Neuron (in vitro differentiated cells): ENCODE results near the gene CAMK2A.

Source experiments
- H2AFZ ChIP-seq: one replicate; pipeline ENCODE4 v1.6.1; 2013; ENCODE audit warnings: low read depth, mild to moderate bottlenecking, inconsistent platforms, low read length, moderate library complexity
- H3K27me3 ChIP-seq: one replicate; pipeline ENCODE4 v1.6.1; 2013; ENCODE audit warnings: low read length; ENCODE audit not compliant: insufficient read depth
- H3K36me3 ChIP-seq: one replicate; pipeline ENCODE4 v1.6.1; 2013; ENCODE audit warnings: low read length; ENCODE audit not compliant: insufficient read depth
- H3K4me1 ChIP-seq: one replicate; pipeline ENCODE4 v1.6.1; 2013; ENCODE audit warnings: low read length; ENCODE audit not compliant: insufficient read depth
- H3K4me3 ChIP-seq: 2 replicates; pipeline ENCODE4 v1.5.1; 2013; ENCODE audit warnings: mild to moderate bottlenecking, low read length, moderate library complexity
- H3K9me3 ChIP-seq: one replicate; pipeline ENCODE4 v1.6.1; 2013; ENCODE audit warnings: low read length

The CAMK2A gene

DNA sequence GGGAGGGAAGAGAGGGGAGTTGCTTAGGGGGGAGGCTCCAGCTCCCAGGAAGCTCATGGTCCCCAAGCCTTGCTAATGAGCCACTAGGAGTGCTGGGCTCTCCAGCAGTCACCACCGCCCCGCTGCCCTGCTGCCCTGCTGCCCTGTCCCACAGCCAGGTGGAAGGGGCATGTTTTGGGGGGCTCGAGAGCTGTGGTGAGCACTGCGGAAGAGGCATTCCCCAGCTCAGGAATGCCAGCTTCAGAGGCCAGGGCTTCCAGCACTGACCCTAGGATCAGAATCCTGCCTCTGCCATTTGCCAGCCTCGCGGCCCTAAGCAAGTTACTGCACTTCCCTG, 82.8 kb downstream of the CAMK2A start:
- peaks cover 6% of the 10 kb centered on the region for H3K4me1 ChIP-seq
- no peaks in the 10 kb centered on the region for H3K9me3 ChIP-seq
- no peak overlapping the region for H3K4me3 ChIP-seq
- H3K36me3 ChIP-seq: no peaks in the 10 kb centered on the region
- no peak overlapping the region for H2AFZ ChIP-seq
- peaks cover 13% of the 10 kb centered on the region for H3K27me3 ChIP-seq

GRCh38 chr5:150206098-150206778, 83.3 kb downstream of the CAMK2A start:
- Histone ChIP-seq H3K27me3 (peaks cover 13% of the 10 kb centered on the region), H2AFZ (no peak overlapping the region), H3K36me3 (no peaks in the 10 kb centered on the region), H3K9me3 (no peaks in the 10 kb centered on the region), H3K4me3 (no peak overlapping the region), H3K4me1 (peaks cover 5% of the 10 kb centered on the region)

DNA sequence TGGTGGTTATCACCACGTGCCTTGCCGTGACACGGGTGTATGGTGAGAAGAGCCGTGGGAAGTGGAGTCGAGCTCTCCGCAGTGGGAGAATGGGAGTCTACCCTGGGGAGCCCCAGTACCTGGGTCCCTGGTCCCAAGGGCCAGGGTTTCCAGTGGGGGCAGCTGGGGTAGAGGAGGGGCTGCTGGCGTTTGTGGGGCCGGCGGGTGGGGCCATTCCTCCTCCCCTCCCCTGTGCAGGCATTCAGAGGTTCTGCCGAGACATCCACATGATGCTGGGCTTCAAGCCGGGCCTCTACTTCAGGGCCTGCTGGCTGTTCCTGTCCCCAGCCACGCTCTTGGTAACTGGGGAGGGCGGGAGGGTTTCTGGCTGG, 85.0 kb downstream of the CAMK2A start:
- no peaks in the 10 kb centered on the region for H3K9me3 ChIP-seq
- H3K4me3 ChIP-seq: no peak overlapping the region
- H3K36me3 ChIP-seq: no peaks in the 10 kb centered on the region
- H3K4me1 ChIP-seq: no peaks in the 10 kb centered on the region
- peaks cover 11% of the 10 kb centered on the region for H3K27me3 ChIP-seq
- no peak overlapping the region for H2AFZ ChIP-seq

- Histone ChIP-seq H3K27me3 (peaks cover 11% of the 10 kb centered on the region), H3K9me3 (no peaks in the 10 kb centered on the region), H3K36me3 (no peaks in the 10 kb centered on the region), H2AFZ (no peak overlapping the region), H3K4me3 (no peak overlapping the region), H3K4me1 (no peaks in the 10 kb centered on the region)
Measured at GRCh38 chr5:150203832-150204589, 85.6 kb downstream of the CAMK2A start.

GRCh38 chr5:150202501-150202900, 87.1 kb downstream of the CAMK2A start:
- no peak overlapping the region for H3K4me3 ChIP-seq
- H3K36me3 ChIP-seq: no peaks in the 10 kb centered on the region
- no peak overlapping the region for H2AFZ ChIP-seq
- no peaks in the 10 kb centered on the region for H3K4me1 ChIP-seq
- H3K9me3 ChIP-seq: no peaks in the 10 kb centered on the region
- H3K27me3 ChIP-seq: peaks cover 4% of the 10 kb centered on the region

DNA sequence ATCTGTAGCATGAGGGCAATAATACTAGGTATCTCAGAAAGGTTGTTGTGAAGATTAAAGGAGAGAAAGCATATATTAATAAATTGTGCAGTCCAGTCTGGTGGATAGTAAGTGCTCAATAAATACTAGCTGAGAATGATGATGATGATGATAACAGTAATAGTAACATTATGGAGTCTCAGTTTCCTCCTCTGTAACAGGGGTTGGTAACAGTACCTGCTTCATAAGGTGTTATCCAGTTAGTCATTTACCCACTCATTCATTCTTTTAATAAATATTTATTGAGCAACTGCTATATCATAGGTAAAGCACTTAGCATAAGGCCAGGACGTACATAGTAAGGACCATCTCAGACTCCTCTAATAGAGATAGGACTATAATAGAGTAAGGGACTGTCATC, 92.1 kb downstream of the CAMK2A start:
- no peaks in the 10 kb centered on the region for H3K4me1 ChIP-seq
- no peaks in the 10 kb centered on the region for H3K36me3 ChIP-seq
- H2AFZ ChIP-seq: no peak overlapping the region
- no peaks in the 10 kb centered on the region for H3K9me3 ChIP-seq
- no peak overlapping the region for H3K4me3 ChIP-seq
- H3K27me3 ChIP-seq: peaks cover 23% of the 10 kb centered on the region

DNA sequence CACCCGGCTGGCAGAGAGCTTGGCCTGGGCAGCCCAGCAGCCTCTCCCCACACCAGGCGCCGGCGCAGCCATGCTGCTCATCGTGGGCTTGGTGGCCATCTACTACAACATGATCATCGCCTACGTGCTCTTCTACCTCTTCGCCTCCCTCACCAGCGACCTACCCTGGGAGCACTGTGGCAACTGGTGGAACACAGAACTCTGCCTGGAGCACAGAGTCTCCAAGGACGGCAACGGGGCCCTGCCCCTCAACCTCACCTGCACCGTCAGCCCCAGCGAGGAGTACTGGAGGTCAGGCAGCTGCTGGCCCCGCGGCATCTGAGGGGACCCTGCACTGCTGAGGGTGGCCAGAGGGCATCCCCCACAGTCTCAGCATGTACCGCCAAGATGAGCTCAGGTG, 92.6 kb downstream of the CAMK2A start:
- Histone ChIP-seq H3K27me3 (peaks cover 28% of the 10 kb centered on the region), H3K4me3 (no peak overlapping the region), H2AFZ (no peak overlapping the region)

DNA sequence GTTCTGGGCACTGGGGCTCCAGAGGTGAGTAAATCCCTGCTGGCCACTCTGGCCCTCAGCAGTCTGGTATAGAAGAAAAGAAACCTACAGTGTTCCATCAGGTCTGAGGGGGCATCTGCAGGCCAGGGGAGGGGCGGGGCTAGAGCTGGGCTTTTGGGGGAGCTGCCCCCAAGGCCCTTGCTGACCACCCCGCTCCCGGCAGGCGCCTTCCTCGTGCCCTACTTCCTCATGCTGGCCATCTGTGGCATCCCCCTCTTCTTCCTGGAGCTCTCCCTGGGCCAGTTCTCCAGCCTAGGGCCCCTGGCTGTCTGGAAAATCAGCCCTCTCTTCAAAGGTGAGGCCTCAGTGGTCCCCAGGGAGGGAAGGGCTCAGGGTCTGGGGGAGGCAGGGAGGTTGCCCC, 93.1 kb downstream of the CAMK2A start:
- no peaks in the 10 kb centered on the region for H3K4me1 ChIP-seq
- H3K27me3 ChIP-seq: peaks cover 33% of the 10 kb centered on the region
- no peaks in the 10 kb centered on the region for H3K36me3 ChIP-seq

More for the DNA sequence above, 92.6 kb downstream of the CAMK2A start:
- Histone ChIP-seq H3K36me3 (no peaks in the 10 kb centered on the region), H3K9me3 (no peaks in the 10 kb centered on the region), H3K4me1 (no peaks in the 10 kb centered on the region)

DNA sequence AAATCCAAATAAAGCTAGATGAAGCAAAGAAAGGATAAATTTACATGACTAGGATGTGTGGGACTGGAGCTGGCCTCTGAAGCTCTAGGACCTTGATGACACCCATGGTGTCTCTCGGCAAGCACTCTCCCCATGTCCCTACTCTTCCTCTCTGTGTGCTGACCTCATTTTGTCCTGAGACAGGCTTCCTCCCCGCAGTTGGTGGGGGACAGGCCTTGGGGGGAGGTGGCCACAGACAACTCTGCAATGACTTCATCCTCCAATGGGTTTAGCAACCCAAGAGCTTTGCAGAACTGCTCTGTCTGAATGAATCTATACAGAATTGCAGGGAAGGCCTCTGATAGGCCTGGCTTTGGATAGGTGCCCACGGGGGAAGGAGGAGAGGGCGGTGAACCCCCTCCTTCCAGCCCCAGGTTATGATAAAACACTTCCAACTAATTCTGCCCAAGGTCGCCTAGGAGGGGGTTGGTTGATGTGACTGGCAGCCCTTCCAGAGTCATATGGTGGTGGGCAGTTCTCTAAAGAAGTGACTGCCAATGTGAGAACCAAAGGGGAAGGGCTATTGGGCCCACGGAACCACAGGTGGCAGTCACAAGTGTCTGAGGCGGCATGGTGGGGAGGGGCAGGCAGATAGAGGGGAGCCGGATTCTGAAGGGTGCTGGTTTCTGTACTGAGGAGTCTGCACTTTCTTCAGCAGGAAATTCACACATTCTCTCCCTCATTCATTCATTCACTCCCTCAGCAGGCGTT, 93.7 kb downstream of the CAMK2A start:
- peaks cover 36% of the 10 kb centered on the region for H3K27me3 ChIP-seq
- no peaks in the 10 kb centered on the region for H3K36me3 ChIP-seq
- no peak overlapping the region for H2AFZ ChIP-seq
- no peaks in the 10 kb centered on the region for H3K4me1 ChIP-seq
- no peaks in the 10 kb centered on the region for H3K9me3 ChIP-seq
- no peak overlapping the region for H3K4me3 ChIP-seq

More for the DNA sequence above, 93.1 kb downstream of the CAMK2A start:
- H3K9me3 ChIP-seq: no peaks in the 10 kb centered on the region
- H2AFZ ChIP-seq: no peak overlapping the region
- H3K4me3 ChIP-seq: no peak overlapping the region

DNA sequence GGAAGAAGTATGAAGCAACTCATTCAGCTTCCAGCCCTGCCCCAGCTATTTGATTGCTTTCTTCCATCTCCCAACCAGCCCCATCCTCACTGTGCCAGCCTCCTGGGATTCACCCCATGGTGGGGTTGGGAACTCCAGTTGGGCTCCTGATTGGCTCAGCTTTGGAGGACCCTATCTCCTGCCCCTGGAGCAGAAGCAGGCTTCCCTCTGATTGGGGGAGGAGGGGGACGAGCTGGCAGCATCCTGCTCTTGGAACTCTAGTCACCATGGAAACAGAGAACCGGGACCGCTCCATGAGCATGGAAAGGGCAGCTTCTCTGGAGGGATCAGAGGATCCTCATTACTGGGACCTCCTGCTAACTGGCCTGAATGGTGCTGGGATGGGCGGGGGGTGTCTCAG, 97.1 kb downstream of the CAMK2A start:
- no peaks in the 10 kb centered on the region for H3K4me1 ChIP-seq
- peaks cover 67% of the 10 kb centered on the region for H3K27me3 ChIP-seq
- H3K36me3 ChIP-seq: no peaks in the 10 kb centered on the region
- H3K9me3 ChIP-seq: no peaks in the 10 kb centered on the region
- H3K4me3 ChIP-seq: no peak overlapping the region
- H2AFZ ChIP-seq: no peak overlapping the region

GRCh38 chr5:150190987-150191386, 98.6 kb downstream of the CAMK2A start:
- Histone ChIP-seq H3K4me3 (no peak overlapping the region), H3K9me3 (no peaks in the 10 kb centered on the region), H3K27me3 (peaks cover 77% of the 10 kb centered on the region), H3K36me3 (no peaks in the 10 kb centered on the region), H2AFZ (no peak overlapping the region), H3K4me1 (no peaks in the 10 kb centered on the region)

DNA sequence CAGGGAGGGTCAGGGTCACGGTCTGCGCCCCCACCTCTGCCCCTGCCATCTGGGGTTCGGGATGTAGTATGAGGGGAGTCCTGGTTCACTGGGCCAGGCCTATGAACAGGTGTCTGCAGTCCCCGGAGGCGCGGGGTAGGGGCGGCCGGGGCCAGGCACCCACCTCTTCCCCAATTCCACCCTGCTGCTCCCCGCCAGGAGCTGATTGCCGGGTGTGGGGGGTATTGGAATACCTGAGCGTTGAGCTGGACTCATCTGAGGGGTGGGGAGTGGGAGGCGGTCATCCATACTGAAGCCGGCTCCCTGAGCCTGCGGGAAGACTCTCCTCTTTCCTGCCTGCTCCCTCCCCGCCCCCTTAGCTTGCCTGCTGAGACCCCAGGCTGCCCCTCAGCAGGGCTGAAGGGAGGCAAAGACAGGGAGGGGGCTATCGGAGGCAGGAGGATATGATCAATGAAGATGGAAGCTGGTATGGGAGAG, 99.0 kb downstream of the CAMK2A start:
- Histone ChIP-seq H3K4me3 (no peak overlapping the region), H3K4me1 (no peaks in the 10 kb centered on the region), H3K9me3 (no peaks in the 10 kb centered on the region), H3K27me3 (peaks cover 81% of the 10 kb centered on the region), H2AFZ (no peak overlapping the region), H3K36me3 (no peaks in the 10 kb centered on the region)
